HepG2 (cell line): ENCODE measurements around the gene ATRN. TPM values are rescaled to one million over a fixed set of nuclear protein-coding genes. Genes with fewer than 3 reads are reported as not detected.

Source experiments
- ARID2 ChIP-seq: sonication (generic); formaldehyde crosslinking; IDR thresholded peaks from 2 replicates; pipeline ENCODE4 v1.8.1; 2022; ENCODE audit warnings: mild to moderate bottlenecking, missing genetic modification reagents, borderline replicate concordance
- ARID3A ChIP-seq: IDR thresholded peaks from 2 replicates; pipeline ENCODE4 v1.6.1; 2012; ENCODE audit warnings: low read depth, low read length, improper control_type of control experiment
- DNMT3B ChIP-seq: conservative IDR thresholded peaks from 2 replicates; pipeline ENCODE4 v1.6.1; 2016; ENCODE audit warnings: missing biosample characterization, control low read depth
- DR1 ChIP-seq: sonication (generic); formaldehyde crosslinking; IDR thresholded peaks from 2 replicates; pipeline ENCODE4 v1.8.0; 2021; ENCODE audit warnings: mild to moderate bottlenecking, missing genetic modification reagents, inconsistent platforms
- FOXM1 ChIP-seq: sonication (generic); formaldehyde crosslinking; IDR thresholded peaks from 2 replicates; pipeline ENCODE4 v1.5.0; 2020; ENCODE audit warnings: missing genetic modification reagents
- GATAD2A ChIP-seq: IDR thresholded peaks from 2 replicates; pipeline ENCODE4 v1.6.1; 2016
- GPBP1L1 ChIP-seq: sonication (generic); formaldehyde crosslinking; IDR thresholded peaks from 2 replicates; pipeline ENCODE4 v1.5.0; 2020; ENCODE audit warnings: mild to moderate bottlenecking, missing genetic modification reagents
- KDM1A ChIP-seq: IDR thresholded peaks from 2 replicates; pipeline ENCODE4 v1.6.1; 2016; ENCODE audit warnings: missing compliant biosample characterization
- KLF11 ChIP-seq: IDR thresholded peaks from 2 replicates; pipeline ENCODE4 v1.6.1; 2016; ENCODE audit warnings: missing compliant biosample characterization
- MTF2 ChIP-seq: sonication (generic); formaldehyde crosslinking; IDR thresholded peaks from 2 replicates; pipeline ENCODE4 v1.5.0; 2020; ENCODE audit warnings: missing genetic modification reagents, borderline replicate concordance
- RXRA ChIP-seq: sonication (generic); formaldehyde crosslinking; IDR thresholded peaks from 2 replicates; pipeline ENCODE4 v1.5.1; 2020; ENCODE audit warnings: missing genetic modification reagents
- SETDB1 ChIP-seq: sonication (generic); formaldehyde crosslinking; IDR thresholded peaks from 2 replicates; pipeline ENCODE4 v1.5.1; 2020; ENCODE audit warnings: missing genetic modification reagents, mild to moderate bottlenecking, borderline replicate concordance
- SOX6 ChIP-seq, 2 experiments: fragments of 450-650 bp in 1 of 2; sonication (generic) in 1 of 2; formaldehyde crosslinking in 1 of 2; IDR thresholded peaks; 2 replicates each; pipeline versions ENCODE4 v1.4.0 to v1.6.1; 2017 to 2020; ENCODE audit warnings: antibody characterized with exemption in 1 of 2, mild to moderate bottlenecking in 1 of 2, missing genetic modification reagents in 1 of 2
- SP1 ChIP-seq, 2 experiments: fragments of 450-650 bp in 1 of 2; sonication (generic) in 1 of 2; formaldehyde crosslinking in 1 of 2; IDR thresholded peaks; 2 replicates each; pipeline versions ENCODE4 v1.4.0 to v1.6.1; 2016 to 2020; ENCODE audit warnings: missing genetic modification reagents in 1 of 2
- THAP11 ChIP-seq: IDR thresholded peaks from 2 replicates; pipeline ENCODE4 v1.6.1; 2016; ENCODE audit warnings: missing biosample characterization, missing genetic modification reagents
- ZBED4 ChIP-seq: sonication (generic); formaldehyde crosslinking; IDR thresholded peaks from 2 replicates; pipeline ENCODE4 v1.4.0; 2020; ENCODE audit warnings: missing genetic modification reagents, borderline replicate concordance
- ZBTB38 ChIP-seq: sonication (generic); formaldehyde crosslinking; IDR thresholded peaks from 2 replicates; pipeline ENCODE4 v1.5.1; 2020; ENCODE audit warnings: mild to moderate bottlenecking, missing genetic modification reagents
- ZFYVE20 ChIP-seq: sonication (generic); formaldehyde crosslinking; IDR thresholded peaks from 2 replicates; pipeline ENCODE4 v1.8.0; 2023; ENCODE audit warnings: low read depth, mild to moderate bottlenecking, moderate library complexity, missing genetic modification reagents, borderline replicate concordance
- ZNF121 ChIP-seq: sonication (generic); formaldehyde crosslinking; IDR thresholded peaks from 2 replicates; pipeline ENCODE4 v1.5.0; 2020; ENCODE audit warnings: mild to moderate bottlenecking, missing genetic modification reagents
- ZZZ3 ChIP-seq: sonication (generic); formaldehyde crosslinking; IDR thresholded peaks from 2 replicates; pipeline ENCODE4 v1.4.0; 2020; ENCODE audit warnings: missing genetic modification reagents, mild to moderate bottlenecking, borderline replicate concordance
- polyA plus RNA-seq, 8 experiments: library from polyadenylated mRNA; depleted of rRNA in 3 of 8; stranded (reverse) in 7 of 8; unstranded in 1 of 8; fragments of >200 nt; fragmentation: Illumina TruSeq in 4 of 8; extraction: Trizol in 4 of 8; gene quantifications; 2 replicates each; pipeline versions ENCODE4 v1.2.1 to v1.2.3, GENCODE V29; 2011 to 2016; ENCODE audit warnings: low read depth in 4 of 8, missing spikeins in 1 of 8, mixed read lengths in 1 of 8; ENCODE audit not compliant: insufficient read depth in 1 of 8
- total RNA-seq, 5 experiments: library from RNA; depleted of rRNA; stranded (reverse); fragments of >200 nt; fragmentation: Illumina TruSeq; extraction: Trizol; gene quantifications; 2 replicates each; pipeline ENCODE4 v1.2.3, GENCODE V29; 2016; ENCODE audit warnings: low read depth in 1 of 5
- TF ChIP-seq, protein P1 (sequence below), 2 experiments: sonication (generic) in 1 of 2; formaldehyde crosslinking in 1 of 2; IDR thresholded peaks; 2 replicates each; pipeline versions ENCODE4 v1.4.0 to v1.6.1; 2018 to 2020; ENCODE audit warnings: missing genetic modification reagents in 2 of 2, borderline replicate concordance in 1 of 2, low read depth in 1 of 2, mild to moderate bottlenecking in 1 of 2, missing biosample characterization in 1 of 2

The ATRN gene
- total and polyA plus RNA-seq, 2 of the 13 experiments (the other 11 are each of a cell fraction or from before 2014, with no cell fraction given): 44.2 to 81.1 TPM

DNA sequence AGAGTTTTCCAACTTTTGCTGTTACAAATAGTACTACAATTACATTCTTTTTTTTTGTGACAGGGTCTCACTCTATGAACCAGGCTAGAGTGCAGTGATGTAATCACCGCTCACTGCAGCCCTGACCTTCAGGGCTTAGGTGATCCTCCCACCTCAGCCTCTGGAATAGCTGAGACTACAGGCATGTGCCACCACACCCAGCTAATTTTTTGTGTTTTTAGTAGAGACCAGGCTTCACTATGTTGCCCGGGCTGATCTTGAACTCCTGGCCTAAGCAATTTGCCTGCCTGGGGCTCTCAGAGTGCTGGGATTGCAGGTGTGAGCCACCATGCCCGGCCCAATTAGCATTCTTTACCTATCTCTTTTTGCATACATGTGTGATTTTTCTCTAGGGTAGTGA lies 12.5 kb downstream of the ATRN start (continued):
- TF ChIP-seq ZBED4 (CRISPR knock-in tag) (0 out of 2 replicates have a peak, but pooled peaks have one; percentile 44), SOX6 (IDR thresholded peaks at IDR 0.05) (no peak), SOX6 (CRISPR knock-in tag; IDR thresholded peaks at IDR 0.05) (peak; percentile 39; the same call in 1 of the 2 replicates), ARID3A (no peak), GATAD2A (CRISPR knock-in tag) (peak; percentile 60; the same call in 1 of the 2 replicates), RXRA (peak; percentile 28; the same call in 1 of the 2 replicates), DR1 (CRISPR knock-in tag) (no peak), GPBP1L1 (CRISPR knock-in tag) (no peak), ZZZ3 (CRISPR knock-in tag) (no peak), FOXM1 (CRISPR knock-in tag) (no peak), SP1 (IDR thresholded peaks at IDR 0.05) (no peak), SP1 (CRISPR knock-in tag; IDR thresholded peaks at IDR 0.05) (no peak), ZFYVE20 (no peak), DNMT3B (CRISPR knock-in tag) (no peak), ARID2 (CRISPR knock-in tag) (0 out of 2 replicates have a peak, but pooled peaks have one; percentile 41), THAP11 (CRISPR knock-in tag) (peak; percentile 26; the same call in 1 of the 2 replicates), ZBTB38 (no peak), ZNF121 (CRISPR knock-in tag) (peak; percentile 94), MTF2 (no peak), KDM1A (CRISPR knock-in tag) (0 out of 2 replicates have a peak, but pooled peaks have one; percentile 22), KLF11 (no peak), SETDB1 (CRISPR knock-in tag) (no peak)
- TF ChIP-seq, protein P1, sequence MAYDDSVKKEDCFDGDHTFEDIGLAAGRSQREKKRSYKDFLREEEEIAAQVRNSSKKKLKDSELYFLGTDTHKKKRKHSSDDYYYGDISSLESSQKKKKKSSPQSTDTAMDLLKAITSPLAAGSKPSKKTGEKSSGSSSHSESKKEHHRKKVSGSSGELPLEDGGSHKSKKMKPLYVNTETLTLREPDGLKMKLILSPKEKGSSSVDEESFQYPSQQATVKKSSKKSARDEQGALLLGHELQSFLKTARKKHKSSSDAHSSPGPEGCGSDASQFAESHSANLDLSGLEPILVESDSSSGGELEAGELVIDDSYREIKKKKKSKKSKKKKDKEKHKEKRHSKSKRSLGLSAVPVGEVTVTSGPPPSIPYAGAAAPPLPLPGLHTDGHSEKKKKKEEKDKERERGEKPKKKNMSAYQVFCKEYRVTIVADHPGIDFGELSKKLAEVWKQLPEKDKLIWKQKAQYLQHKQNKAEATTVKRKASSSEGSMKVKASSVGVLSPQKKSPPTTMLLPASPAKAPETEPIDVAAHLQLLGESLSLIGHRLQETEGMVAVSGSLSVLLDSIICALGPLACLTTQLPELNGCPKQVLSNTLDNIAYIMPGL (CRISPR knock-in tag; IDR thresholded peaks at IDR 0.05; ENCODE audit: borderline replicate concordance in 1 of 2, low read depth in 1 of 2): no peak
